Left lung (tissue), 10 donors: Measurements from ENCODE around the gene HIGD2A. TPM values are rescaled to one million over a fixed set of nuclear protein-coding genes. Genes with fewer than 3 reads are reported as not detected.

Experiments used
- ATAC-seq: fragments of 200-7000 bp; cut with Tn5 transposase; one replicate; pipeline ENCODE4 v1.9.1; 2020; ENCODE audit warnings: moderate library complexity
- DNase-seq, 4 donors: peaks; one replicate each; pipeline ENCODE4 v3.0.0-alpha.2; 2013 to 2020
- H3K27ac ChIP-seq, 2 donors: fragments of 200-600 bp; sonication (generic) in 1 of 2; one replicate each; pipeline versions ENCODE4 v1.5.0 to v1.8.0; 2020 to 2021
- H3K27me3 ChIP-seq, 2 donors: fragments of 200-600 bp; sonication (generic) in 1 of 2; one replicate each; pipeline versions ENCODE4 v1.5.0 to v1.8.0; 2020 to 2021
- H3K36me3 ChIP-seq, 2 donors: fragments of 200-600 bp; sonication (generic) in 1 of 2; one replicate each; pipeline versions ENCODE4 v1.5.0 to v1.8.0; 2020 to 2021
- H3K4me1 ChIP-seq, 2 donors: fragments of 200-600 bp; one replicate each; pipeline ENCODE4 v1.8.0; 2021
- H3K4me3 ChIP-seq, 2 donors: fragments of 200-600 bp; sonication (generic) in 1 of 2; one replicate each; pipeline versions ENCODE4 v1.5.0 to v1.8.0; 2020 to 2021; ENCODE audit warnings: mild to moderate bottlenecking in 1 of 2
- H3K9me3 ChIP-seq, 2 donors: fragments of 200-600 bp; sonication (generic) in 1 of 2; one replicate each; pipeline versions ENCODE4 v1.5.0 to v1.8.0; 2020 to 2021
- intact Hi-C, 2 donors: fragments of 100-400 bp; cut with DNase I; formaldehyde crosslinking; loops; one replicate each; pipeline versions ENCODE4 v1.11.2 to v1.14.2; 2022
- polyA plus RNA-seq, 6 donors: library from polyadenylated mRNA; unstranded; fragments of 120-200 nt; gene quantifications; one replicate each; pipeline ENCODE4 v1.2.1, GENCODE V29; 2013; ENCODE audit not compliant: insufficient read length in 6 of 6
- total RNA-seq, 2 donors: library from RNA; stranded (reverse); fragmentation: NEBNext Ultra II Directional; extraction: Animal tissue kit (Norgen Biotek cat#: 25700); gene quantifications; one replicate each; pipeline ENCODE4 v1.2.1, GENCODE V29; 2021
- TF ChIP-seq, protein P1 (sequence below), 2 donors: fragments of 200-600 bp; sonication (generic) in 1 of 2; IDR thresholded peaks; one replicate each; pipeline versions ENCODE4 v1.5.0 to v1.8.0; 2021; ENCODE audit warnings: antibody characterized with exemption in 2 of 2
- donor health status: DM: no; HTN: yes; CAD: no.
- donor health status: DM: no; HTN: no; CAD: no.

Gene HIGD2A
- total and polyA plus RNA-seq, 8 donors: 77.7 to 110 (median 88.8) TPM

DNA sequence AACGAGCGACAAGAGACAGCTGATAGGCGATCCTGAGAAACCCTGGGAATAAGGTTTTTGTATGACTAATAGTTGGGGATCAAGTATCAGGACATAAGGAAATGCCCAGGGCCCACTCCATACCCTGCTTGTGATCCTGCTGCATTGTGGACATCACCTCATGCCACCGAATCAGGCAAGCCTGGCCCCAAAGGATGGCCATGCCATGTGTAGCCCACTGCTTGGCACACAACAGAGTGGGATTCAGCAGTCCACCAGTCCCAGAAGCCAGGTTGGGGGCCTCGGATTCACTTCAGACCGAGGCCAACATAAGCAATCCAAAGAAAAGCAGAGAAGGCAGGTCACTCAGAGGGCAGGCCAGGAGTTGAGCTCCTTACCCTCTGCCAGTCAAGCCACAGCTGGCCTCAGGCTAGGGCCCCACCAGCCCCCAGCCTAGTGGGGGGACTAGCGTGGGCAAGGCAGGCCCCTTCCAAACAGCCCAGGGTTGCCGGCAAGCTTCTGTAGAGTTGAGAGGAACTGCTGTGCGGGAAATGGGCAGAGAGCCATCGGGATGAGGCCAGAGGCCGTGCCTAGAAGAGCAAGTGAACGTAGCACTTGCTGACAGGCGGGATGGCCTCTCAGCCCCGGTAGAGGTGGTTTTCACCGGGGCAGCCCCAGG, 5.2 kb upstream of the HIGD2A start:
- Histone ChIP-seq H3K36me3 (peaks cover 0 to 51% of the 10 kb centered on the region in 2 donors), H3K9me3 (no peaks in the 10 kb centered on the region), H3K4me3 (no peak overlapping the region), H3K27me3 (no peaks in the 10 kb centered on the region), H3K27ac (no peak overlapping the region), H3K4me1 (peaks cover 10 to 30% of the 10 kb centered on the region in 2 donors)
- TF ChIP-seq, protein P1, sequence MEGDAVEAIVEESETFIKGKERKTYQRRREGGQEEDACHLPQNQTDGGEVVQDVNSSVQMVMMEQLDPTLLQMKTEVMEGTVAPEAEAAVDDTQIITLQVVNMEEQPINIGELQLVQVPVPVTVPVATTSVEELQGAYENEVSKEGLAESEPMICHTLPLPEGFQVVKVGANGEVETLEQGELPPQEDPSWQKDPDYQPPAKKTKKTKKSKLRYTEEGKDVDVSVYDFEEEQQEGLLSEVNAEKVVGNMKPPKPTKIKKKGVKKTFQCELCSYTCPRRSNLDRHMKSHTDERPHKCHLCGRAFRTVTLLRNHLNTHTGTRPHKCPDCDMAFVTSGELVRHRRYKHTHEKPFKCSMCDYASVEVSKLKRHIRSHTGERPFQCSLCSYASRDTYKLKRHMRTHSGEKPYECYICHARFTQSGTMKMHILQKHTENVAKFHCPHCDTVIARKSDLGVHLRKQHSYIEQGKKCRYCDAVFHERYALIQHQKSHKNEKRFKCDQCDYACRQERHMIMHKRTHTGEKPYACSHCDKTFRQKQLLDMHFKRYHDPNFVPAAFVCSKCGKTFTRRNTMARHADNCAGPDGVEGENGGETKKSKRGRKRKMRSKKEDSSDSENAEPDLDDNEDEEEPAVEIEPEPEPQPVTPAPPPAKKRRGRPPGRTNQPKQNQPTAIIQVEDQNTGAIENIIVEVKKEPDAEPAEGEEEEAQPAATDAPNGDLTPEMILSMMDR (IDR thresholded peaks at IDR 0.05): no peak
- ATAC-seq: no peak
- DNase-seq: no peak
- intact Hi-C loops: no loop called here

DNA sequence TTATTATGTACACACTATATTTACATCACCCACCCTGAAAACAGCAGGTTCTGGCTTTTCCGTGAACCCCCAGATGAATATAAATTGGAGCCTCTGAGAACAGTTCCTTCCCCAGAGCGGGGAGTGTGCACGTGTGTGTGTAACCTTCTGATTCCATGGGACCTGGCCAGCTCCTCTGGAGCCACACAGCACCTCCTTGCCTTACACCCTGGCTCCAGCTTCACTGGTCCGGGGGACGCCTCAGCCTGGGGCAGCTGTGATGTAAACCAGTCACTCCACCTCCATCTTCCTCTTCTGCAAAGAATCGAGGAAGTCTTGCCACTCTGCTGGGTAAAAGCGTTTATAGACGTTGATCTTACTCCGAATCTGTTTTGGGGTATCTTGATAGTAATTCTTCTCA, 4.6 kb upstream of the HIGD2A start:
- no peak for ATAC-seq
- Histone ChIP-seq H3K27me3 (no peaks in the 10 kb centered on the region), H3K9me3 (no peaks in the 10 kb centered on the region), H3K4me1 (peaks cover 10 to 30% of the 10 kb centered on the region in 2 donors), H3K4me3 (no peak overlapping the region), H3K27ac (no peak overlapping the region), H3K36me3 (peaks cover 0 to 51% of the 10 kb centered on the region in 2 donors)
- TF ChIP-seq, protein P1 (IDR thresholded peaks at IDR 0.05): no peak
- DNase-seq: no peak
- intact Hi-C loops: no loop called here

DNA sequence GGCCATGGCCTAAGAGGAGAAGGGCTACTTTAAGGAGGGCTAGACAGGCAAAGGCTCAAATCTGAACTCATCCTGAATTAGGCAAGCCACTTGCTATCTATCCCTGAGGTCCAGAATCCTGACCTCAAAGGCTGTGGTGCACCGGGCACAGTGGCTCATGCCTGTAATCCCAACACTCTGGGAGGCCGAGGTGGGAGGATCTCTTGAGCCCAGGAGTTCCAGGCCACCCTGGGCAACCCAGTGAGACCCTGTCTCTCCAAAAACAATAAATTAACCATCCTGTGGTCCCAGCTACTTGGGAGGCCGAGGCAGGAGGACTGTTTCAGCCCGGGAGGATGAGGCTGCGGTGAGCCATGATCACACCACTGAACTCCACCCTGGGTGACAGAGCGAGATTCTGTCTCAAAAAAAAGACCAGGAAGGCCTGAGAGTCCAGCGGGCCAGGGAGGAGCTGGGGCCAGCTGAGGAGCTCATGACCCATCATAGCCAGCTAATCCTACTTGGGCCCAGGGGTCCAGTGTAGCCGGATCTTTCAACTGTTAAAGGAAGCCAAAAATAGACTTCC, 4.1 kb upstream of the HIGD2A start:
- ATAC-seq (no peak), DNase-seq (no peak)
- intact Hi-C loops: no loop called here
- TF ChIP-seq, protein P1 (IDR thresholded peaks at IDR 0.05): no peak
- Histone ChIP-seq H3K27ac (no peak overlapping the region), H3K4me3 (no peak overlapping the region), H3K36me3 (peaks cover 0 to 51% of the 10 kb centered on the region in 2 donors), H3K4me1 (peaks cover 10 to 31% of the 10 kb centered on the region in 2 donors), H3K27me3 (no peaks in the 10 kb centered on the region), H3K9me3 (no peaks in the 10 kb centered on the region)

DNA sequence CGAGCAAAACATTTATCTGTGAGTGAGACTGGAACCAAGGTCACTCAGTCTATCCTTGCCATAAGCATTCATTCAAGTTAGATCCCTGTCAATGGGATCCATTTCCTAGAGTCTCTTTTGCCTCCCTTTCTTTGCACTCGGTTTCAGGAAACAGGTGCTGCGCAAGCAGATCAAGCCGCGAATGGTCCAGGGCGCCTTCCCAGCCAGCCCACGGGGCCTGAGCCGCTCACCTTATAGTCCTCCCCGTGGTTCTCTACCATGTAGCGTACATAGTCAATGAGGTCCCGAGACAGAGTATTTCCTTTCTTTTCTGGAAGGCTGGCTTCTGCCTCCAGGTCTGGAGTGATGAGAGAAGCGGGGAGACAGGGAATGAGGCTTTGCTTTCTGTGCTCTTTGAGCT, 3.6 kb upstream of the HIGD2A start:
- Histone ChIP-seq H3K4me3 (no peak overlapping the region), H3K27ac (no peak overlapping the region), H3K4me1 (peaks cover 10 to 37% of the 10 kb centered on the region in 2 donors), H3K36me3 (peaks cover 0 to 46% of the 10 kb centered on the region in 2 donors), H3K27me3 (no peaks in the 10 kb centered on the region), H3K9me3 (no peaks in the 10 kb centered on the region)
- no peak for DNase-seq
- intact Hi-C loops: no loop called here
- no peak for ATAC-seq
- TF ChIP-seq, protein P1 (IDR thresholded peaks at IDR 0.05): no peak

DNA sequence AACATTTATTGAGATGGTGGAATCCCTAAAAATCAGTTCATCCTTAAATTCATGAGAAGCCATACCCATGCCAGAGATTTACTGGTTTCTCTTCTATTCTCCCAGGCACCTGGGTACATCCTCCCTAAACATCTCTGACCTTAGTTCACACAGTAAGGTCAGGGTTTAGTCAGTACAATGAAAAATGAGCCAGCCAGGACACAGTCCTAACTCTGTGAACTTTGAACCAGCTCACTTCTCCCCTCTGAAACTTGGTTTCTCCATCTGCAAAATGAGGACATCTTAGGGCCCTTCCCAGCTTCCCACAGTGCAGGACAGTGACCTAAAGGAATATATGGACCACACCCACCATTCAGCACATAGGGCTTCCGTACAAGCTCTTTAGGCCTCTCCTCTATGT, 2.1 kb upstream of the HIGD2A start:
- DNase-seq (no peak), ATAC-seq (no peak)
- intact Hi-C loops: no loop called here
- H3K9me3 ChIP-seq: no peaks in the 10 kb centered on the region
- peaks cover 0 to 56% of the 10 kb centered on the region in 2 donors for H3K36me3 ChIP-seq
- H3K27me3 ChIP-seq: no peaks in the 10 kb centered on the region
- peak overlapping the region in 1 of 2 donors; percentile 96 for H3K4me3 ChIP-seq
- peaks cover 10 to 49% of the 10 kb centered on the region in 2 donors for H3K4me1 ChIP-seq
- TF ChIP-seq, protein P1 (IDR thresholded peaks at IDR 0.05): no peak
- H3K27ac ChIP-seq: no peak overlapping the region
